Mesenteric fat pad (tissue), 1 donor: ENCODE data around the gene RPL35A. TPM values are rescaled to one million over a fixed set of nuclear protein-coding genes. Genes with fewer than 3 reads are reported as not detected.
"Not testable (repeated sequence)": the region's sequence is repeated elsewhere in the genome, so short reads cannot be mapped to it uniquely, and the experiment has no call there.

Source experiments
- DNase-seq: peaks from one replicate; pipeline ENCODE4 v3.0.0-alpha.2; 2020; ENCODE audit warnings: low spot score
- long read RNA-seq: library from polyadenylated mRNA; unstranded; transcript quantifications from one replicate; pipeline ENCODE4 v2.0.0, GENCODE V29; 2020
- total RNA-seq: library from RNA; stranded (reverse); fragmentation: NEBNext Ultra II Directional; extraction: Animal tissue kit (Norgen Biotek cat#: 25700); gene quantifications from one replicate; pipeline ENCODE4 v1.2.1, GENCODE V29; 2021
- donor health status: DM: yes; HTN: yes; CAD: no.

Gene RPL35A
- total RNA-seq = 680 TPM
- long read RNA-seq, transcript RPL35A-206 (5 exons, 1,444 nt) = major isoform, 94 of 106 reads
- long read RNA-seq, partial matches to known transcripts = 3 of 106 reads
- long read RNA-seq, other reads (novel, unspliced or antisense) = 2 of 106 reads

GRCh38 chr3:197949778-197950676 lies at the start of gene RPL35A:
RPL35A (plus strand) TSS chr3:197950190; CDS start chr3:197950968, 778 bp downstream.
- DNase-seq = peak; percentile 94

DNA sequence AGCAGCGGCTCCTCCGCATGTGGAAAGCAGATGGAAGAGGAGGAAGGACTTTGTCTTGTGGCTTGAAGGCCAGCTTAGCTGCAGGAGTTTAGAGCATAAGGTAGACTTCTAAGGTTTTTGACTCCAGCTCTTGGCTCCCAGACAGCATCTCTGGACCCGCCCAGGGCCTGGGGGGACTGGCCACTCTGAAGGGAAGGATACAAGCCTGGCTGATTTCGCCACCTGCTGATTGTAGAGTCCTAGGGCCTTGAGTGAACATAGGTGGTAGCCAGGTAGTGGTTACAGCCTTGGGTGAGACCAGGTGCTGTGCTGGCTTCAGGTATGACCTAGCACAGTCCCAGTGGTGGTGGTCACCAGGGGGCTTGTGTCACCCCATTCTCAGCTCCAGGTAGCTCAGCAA lies 48.4 kb upstream of the RPL35A start:
- no peak for DNase-seq

DNA sequence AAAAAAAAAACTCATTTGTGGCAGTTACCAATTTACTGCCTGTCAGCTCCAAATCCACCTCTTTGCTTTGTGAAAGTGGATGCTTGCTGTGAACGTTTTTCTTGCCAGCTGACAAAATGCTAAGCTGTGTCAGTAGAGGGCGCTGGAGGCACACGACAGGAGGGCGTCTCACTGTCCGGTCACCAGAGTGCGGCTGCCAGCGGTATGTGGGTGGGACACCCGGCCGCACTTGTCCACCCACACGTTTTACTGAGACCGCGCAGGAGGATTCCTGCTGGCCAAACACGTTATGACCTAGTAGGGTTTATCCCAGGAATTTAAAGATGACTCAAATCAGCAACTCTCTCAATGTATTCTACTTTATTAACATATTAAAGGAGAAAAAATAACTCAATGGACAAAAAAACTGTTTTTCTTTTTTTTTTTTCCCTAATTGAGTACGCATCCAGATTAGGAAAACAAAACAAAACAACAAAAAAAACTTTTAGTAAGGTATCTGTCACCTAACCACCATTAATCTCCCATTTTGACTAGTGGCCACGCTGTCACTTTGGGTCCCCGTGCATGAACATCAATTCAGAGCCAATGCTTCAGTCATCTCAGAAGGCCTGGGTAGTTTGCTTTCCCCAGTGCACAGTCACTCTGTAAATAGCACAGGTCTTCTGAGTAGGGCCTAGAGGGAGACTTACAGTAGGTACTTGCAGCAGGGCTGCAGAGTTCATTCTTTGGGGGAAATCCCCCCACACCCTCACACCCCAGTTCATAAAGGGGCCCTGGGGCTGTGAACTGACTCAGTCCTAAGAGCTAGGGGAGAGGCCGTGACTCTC lies 43.8 kb upstream of the RPL35A start:
- no peak for DNase-seq

- no peak for DNase-seq
These were observed 43.2 kb upstream of the RPL35A start for GRCh38 chr3:197906850-197907187.

DNA sequence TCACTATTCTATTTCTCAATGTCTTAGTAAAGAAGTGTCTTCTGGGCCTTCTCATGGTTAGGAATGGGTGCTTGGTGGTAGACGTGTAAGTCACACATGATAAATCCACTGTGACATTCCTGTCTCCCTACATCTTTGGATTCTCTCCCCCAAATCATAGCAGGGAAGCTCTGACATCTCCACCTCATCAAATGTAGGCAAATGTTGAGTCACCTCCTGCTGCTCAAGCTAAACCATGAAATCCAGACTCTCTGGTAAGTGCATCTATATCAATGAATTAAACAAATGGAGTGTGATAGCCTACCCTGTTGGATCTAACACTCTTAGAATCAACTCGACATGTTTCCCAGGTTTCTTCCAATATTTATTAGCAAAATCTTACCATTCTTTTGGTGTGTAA lies 42.8 kb upstream of the RPL35A start:
- no peak for DNase-seq

DNA sequence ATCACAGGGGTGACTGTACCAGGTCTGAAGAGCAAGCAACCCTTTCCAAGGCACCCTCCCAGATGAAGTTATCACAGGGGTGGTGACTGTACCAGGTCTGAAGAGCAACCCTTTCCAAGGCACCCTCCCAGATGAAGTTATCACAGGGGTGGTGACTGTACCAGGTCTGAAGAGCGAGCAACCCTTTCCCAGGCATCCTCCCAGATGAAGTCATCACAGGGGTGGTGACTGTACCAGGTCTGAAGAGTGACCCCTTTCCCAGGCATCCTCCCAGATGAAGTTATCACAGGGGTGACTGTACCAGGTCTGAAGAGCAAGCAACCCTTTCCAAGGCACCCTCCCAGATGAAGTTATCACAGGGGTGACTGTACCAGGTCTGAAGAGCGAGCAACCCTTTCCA lies 41.4 kb upstream of the RPL35A start:
- DNase-seq = not testable (repeated sequence)

- DNase-seq = no peak
These were observed 40.9 kb upstream of the RPL35A start for GRCh38 chr3:197908957-197909701.

GRCh38 chr3:197912741-197913476 lies 37.1 kb upstream of the RPL35A start:
- DNase-seq = no peak

DNA sequence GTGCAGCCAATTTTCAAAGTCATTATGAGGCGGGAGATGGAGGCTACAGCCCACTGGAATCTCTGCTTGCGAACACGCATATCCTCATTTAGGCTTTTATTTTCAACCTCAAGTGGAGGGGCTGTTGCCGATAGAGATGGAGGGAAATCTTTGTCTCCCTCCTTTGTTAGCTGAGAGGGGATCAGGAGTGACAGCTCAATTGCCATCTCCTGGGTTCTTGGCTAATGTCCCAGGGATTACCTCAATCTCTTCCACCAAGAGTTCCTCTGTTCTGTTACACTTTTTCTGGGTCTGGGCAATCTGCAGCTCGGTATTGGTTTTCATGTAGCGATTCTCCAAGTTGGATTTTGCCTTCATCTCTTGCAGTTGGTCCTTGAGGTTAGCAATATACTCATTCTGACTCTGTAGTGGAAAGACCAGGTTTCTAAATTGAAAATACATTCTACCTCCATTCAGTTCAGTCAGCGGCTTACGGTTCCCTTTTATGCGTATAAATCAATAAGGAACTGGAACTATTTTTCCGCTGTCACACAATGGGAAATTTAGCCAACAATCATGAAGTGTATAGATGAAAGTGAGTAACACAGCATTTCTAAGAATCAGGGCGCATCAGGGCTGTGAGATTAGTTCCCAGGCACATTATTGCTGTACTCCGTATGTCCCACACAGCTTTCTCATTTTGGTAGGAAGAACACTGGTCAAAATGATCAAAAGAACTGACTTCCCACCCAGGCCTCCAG lies 36.2 kb upstream of the RPL35A start:
- no peak for DNase-seq

GRCh38 chr3:197921429-197922275 lies 28.3 kb upstream of the RPL35A start:
- DNase-seq = not testable (repeated sequence)

DNA sequence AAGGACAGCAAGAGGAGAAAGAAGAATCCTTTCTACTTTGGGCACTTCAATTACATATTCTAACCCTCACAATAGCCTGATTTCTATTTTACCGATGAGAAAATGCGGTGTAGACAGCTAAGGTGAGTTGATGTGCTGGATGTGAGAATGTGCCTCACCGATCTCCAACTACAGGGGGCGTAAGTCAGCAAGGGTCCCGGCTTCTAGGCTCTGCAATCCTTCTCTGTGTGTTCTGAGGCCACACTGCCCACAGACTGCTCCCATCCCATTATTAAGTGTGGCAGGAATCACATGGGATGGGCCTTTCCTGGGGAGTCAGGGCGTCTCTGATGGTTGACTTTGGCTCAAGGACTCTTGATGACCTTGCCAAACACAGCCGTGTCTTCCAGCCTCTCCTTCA lies 23.6 kb upstream of the RPL35A start:
- DNase-seq = no peak

- DNase-seq = not testable (repeated sequence)
These were observed 22.4 kb upstream of the RPL35A start for GRCh38 chr3:197927578-197927977.

GRCh38 chr3:197936819-197937384 lies 13.1 kb upstream of the RPL35A start:
- DNase-seq = no peak

DNA sequence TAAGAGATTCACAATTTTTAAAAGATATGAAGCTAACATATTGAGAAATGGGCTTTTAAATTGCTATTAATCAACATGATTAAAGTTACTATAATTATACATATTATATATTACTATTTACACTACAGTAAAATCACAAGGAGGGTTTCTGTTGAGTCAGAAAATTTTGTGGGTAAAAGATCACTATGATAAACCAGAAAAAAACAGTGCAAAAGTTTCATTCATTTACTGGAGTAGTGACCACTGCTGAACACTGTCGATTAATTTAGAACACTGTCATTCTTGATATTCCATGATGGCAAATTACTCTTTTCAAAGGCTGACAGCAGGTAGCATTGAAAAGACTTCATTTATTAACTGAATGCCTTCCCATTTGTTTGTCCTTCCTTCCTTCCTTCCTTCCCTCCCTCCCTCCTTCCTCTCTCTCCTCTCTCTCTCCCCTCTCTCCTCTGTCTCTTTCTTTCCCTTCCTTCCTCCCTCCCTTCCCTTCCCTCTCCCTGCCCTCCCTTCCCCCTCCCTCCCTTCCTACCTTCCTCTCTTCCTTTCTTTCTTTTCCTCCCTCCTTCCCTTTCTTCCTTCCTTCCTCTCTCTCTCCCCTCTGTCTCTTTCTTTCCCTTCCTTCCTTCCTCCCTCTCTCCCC lies 9.1 kb upstream of the RPL35A start:
- DNase-seq = no peak

- no peak for DNase-seq
These were observed 6.9 kb upstream of the RPL35A start for GRCh38 chr3:197942956-197943556.

GRCh38 chr3:197949191-197949777 lies 706 bp upstream of the RPL35A start:
- no peak for DNase-seq

GRCh38 chr3:197950677-197951061 lies 679 bp downstream of the RPL35A start:
- DNase-seq = no peak
